IPS-18c (cell line): ENCODE results near the gene NCS1.

Experiments
- H3K4me3 ChIP-seq: 2 replicates; pipeline ENCODE4 v1.7.0; 2013; ENCODE audit warnings: low read depth, mild to moderate bottlenecking, low read length, moderate library complexity; ENCODE audit not compliant: insufficient read depth
- H3K9me3 ChIP-seq: one replicate; pipeline ENCODE4 v1.6.1; 2013; ENCODE audit warnings: mild to moderate bottlenecking, low read length, moderate library complexity; ENCODE audit not compliant: control insufficient read depth, insufficient read depth

Gene NCS1

DNA sequence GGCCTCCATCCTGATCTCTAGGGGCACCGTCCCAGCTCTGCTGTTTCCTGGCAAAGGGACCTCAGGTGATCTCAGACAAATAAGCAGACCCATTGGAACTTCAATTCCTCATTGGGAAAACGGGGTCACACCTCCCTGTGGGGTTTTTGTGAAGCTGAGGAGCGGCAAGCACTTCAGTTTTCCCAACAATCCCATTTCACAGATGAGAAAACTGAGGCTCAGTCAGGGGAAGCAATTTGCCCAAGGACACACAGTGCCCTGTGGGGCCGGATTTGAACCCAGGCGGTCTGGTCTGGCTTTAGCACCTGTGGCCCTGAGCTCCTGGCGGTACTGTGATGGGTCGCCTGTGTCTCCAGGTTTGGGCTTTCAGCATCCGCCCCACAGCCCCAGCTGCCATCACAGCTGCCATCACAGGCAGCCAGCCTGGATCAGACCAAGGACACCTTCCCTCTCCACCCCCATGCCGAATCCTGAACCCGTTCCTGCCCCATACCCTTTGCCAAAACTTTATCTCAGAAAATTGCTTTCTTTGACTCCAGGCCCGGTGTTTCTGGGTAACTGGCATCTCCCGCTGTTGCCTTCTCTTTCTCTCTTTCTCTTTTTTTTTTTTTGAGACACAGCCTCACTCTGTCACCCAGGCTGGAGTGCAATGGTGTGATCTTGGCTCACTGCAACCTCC, 26.4 kb downstream of the NCS1 start:
- Histone ChIP-seq H3K9me3 (no peaks in the 10 kb centered on the region), H3K4me3 (no peak overlapping the region)

DNA sequence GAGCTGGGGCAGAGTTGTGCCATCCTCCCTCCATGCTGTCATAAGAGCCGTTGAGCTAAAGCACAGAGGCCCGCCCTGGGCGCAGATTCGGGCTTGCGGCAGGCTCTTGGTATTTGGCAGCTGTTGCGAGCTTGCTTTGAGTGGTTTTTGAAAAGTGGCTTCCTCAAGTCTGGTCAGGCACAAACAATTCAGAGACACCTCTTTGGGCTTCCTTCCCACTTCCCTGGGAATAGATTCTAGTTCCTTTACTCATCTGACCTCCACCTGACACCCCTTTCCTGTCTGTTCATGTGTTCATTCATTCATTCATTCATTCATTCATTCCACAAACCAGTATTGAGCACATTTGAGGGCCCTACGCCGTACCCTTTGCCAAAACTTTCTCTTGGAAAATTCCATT, 27.4 kb downstream of the NCS1 start:
- no peak overlapping the region for H3K4me3 ChIP-seq
- no peaks in the 10 kb centered on the region for H3K9me3 ChIP-seq

DNA sequence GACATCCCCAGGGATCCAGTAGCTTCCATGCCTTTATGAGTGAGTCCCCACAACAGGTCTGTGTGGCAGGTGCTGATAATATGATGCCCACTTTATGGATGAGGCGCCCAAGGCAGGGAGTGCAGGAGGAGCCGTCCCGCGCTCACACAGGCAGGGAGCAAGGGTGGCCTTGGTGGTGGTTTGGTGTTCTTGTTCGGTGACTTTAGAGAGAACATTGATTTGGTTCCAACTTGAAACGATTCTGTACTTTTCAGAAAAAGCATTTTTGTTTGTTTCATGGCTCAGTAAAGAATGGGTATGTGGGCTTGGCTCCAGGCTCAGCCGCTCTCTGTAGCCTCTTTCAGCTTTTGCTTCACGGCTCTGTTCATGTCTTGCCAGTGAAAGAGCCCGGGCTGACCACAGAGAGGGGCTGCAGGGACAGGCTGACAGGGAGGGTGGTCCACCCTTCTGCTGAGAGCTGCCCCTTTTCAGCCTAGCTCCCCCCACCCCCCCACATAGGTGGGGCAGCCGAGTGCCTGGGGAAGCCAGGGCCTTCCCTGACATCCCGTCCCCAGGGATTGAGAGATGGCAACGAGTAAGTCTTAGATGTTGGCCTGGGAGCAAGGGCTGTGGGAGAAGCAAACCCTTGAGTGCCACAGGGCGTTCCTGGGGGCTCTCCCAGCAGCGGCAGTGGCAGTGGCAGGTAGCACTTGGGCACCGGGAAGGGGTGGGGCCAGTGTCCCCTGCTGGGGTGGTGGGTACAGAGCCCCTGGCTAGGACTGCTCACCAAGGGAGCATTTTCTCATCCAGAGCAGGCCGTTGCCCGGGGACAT, 28.0 kb downstream of the NCS1 start:
- H3K9me3 ChIP-seq: no peaks in the 10 kb centered on the region
- no peak overlapping the region for H3K4me3 ChIP-seq

GRCh38 chr9:130201399-130201873, 29.2 kb downstream of the NCS1 start:
- H3K9me3 ChIP-seq: no peaks in the 10 kb centered on the region
- no peak overlapping the region for H3K4me3 ChIP-seq

GRCh38 chr9:130201974-130202373, 29.8 kb downstream of the NCS1 start:
- no peaks in the 10 kb centered on the region for H3K9me3 ChIP-seq
- no peak overlapping the region for H3K4me3 ChIP-seq

- Histone ChIP-seq H3K9me3 (no peaks in the 10 kb centered on the region), H3K4me3 (no peak overlapping the region)
Observed at GRCh38 chr9:130204341-130204740, 32.1 kb downstream of the NCS1 start.

- Histone ChIP-seq H3K9me3 (no peaks in the 10 kb centered on the region), H3K4me3 (no peak overlapping the region)
Observed at GRCh38 chr9:130204959-130205358, 32.8 kb downstream of the NCS1 start.

DNA sequence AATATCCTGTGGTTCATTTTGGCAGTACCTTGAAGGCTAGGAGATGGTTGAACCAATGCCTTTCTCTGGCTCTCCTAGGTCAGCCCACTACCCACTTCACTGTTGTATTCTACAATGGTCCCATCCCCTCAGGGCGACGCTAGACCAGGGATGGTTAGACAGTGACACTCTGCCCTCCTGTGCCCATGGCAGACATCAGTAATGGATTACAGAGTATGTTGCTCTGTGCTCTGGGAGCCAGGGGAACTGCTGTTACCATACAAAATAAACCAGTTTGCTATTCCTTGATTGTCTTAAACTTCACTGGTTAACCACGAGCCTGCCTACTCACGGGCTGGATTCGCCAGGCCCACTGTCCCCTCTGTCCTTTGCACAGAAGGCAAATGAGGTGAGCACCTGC, 33.7 kb downstream of the NCS1 start:
- Histone ChIP-seq H3K4me3 (no peak overlapping the region), H3K9me3 (no peaks in the 10 kb centered on the region)

DNA sequence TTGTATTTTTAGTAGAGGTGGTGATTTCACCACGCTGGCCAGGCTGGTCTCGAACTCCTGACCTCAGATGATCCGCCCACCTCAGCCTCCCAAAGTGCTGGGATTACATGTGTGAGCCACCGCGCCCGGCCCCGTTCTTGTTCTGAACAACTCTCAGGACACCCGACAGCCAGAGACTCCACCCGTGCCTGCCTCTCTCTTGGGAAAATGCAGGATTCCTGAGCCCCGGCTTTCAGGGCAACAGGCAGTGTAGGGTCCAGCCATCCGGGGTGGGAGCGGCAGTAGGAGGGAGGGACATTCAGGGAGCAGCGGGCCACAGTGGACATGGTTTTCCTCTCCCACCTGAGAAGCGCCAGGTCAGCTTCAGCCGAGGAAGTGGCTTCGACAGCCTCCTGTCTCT, 34.4 kb downstream of the NCS1 start:
- Histone ChIP-seq H3K9me3 (no peaks in the 10 kb centered on the region), H3K4me3 (no peak overlapping the region)

DNA sequence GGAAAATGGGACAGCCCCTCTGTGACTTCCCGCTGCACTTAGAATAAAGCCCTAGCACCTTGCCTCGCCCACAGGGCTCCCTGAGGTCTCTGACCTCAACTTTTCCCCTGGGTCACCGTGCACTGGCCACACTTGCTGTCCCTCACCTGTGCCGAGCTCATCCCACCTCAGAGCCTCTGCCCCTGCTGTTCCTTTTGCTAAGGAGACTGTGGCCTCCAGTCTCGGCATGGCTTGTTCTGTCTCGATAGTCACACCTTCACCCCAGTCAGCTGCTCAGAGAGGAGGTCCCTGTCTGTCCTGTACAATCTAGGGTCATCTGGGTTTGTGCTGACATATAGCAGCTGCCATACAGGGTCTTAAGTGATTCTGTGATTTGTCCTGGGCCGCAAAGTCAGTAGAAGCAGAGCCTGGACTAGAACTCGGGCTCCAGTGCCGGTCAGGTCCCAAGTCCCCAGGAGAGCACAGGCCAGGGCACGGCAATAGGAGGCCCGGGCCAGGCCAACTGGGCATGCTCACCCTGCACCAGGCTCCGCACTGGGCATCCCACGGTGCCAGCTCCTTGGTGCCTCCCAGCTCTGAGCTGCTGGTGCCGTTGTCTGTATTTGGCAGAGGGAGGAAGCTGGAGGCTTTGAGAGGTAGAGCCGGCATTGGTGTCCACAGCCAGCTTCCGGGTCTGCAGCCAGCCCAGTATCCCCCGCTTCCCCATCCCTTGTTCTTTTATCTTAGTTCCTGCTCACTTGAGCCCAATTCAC, 35.2 kb downstream of the NCS1 start:
- Histone ChIP-seq H3K9me3 (no peaks in the 10 kb centered on the region), H3K4me3 (no peak overlapping the region)

DNA sequence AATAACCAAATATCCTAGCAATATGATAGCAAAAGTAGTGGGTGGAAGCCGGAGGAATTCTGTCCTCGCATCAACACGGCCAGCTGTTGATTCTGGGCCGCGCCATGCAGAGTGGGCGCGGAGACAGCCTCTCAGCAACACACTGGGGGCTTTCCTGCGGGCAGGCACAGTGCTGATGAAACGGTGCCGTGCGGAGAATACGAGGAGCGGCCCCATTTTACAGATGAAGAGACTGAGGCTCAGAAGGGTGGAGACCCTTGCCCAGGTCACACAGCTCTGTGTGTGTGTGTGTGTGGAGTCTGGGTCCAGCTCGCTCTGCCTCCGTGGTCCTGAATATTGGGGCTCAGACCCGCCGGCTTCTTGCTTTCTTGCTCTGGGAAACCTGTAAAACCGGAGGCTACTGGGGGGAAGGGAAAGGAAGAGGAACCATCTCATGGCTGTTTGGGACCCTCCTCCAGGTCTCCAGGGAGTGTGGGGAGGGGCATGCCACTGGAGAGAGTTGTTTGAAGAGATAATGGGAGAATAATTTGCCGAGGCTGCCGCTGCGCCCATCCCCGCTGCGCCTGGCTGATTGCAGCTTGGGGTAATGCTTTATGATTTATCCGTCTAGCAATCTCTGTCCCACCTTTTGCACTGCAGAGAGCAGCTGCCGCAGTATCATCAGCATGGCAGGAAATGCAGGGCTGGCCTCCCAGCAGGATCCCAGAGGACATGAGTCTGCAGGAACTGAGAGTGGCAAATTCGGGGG, 36.6 kb downstream of the NCS1 start:
- Histone ChIP-seq H3K4me3 (no peak overlapping the region), H3K9me3 (no peaks in the 10 kb centered on the region)

- Histone ChIP-seq H3K4me3 (no peak overlapping the region), H3K9me3 (no peaks in the 10 kb centered on the region)
Observed at GRCh38 chr9:130209422-130209821, 37.2 kb downstream of the NCS1 start.

- Histone ChIP-seq H3K4me3 (no peak overlapping the region), H3K9me3 (no peaks in the 10 kb centered on the region)
Observed at GRCh38 chr9:130211548-130212226, 39.5 kb downstream of the NCS1 start.

GRCh38 chr9:130212543-130213297, 40.5 kb downstream of the NCS1 start:
- H3K4me3 ChIP-seq: no peak overlapping the region
- no peaks in the 10 kb centered on the region for H3K9me3 ChIP-seq

DNA sequence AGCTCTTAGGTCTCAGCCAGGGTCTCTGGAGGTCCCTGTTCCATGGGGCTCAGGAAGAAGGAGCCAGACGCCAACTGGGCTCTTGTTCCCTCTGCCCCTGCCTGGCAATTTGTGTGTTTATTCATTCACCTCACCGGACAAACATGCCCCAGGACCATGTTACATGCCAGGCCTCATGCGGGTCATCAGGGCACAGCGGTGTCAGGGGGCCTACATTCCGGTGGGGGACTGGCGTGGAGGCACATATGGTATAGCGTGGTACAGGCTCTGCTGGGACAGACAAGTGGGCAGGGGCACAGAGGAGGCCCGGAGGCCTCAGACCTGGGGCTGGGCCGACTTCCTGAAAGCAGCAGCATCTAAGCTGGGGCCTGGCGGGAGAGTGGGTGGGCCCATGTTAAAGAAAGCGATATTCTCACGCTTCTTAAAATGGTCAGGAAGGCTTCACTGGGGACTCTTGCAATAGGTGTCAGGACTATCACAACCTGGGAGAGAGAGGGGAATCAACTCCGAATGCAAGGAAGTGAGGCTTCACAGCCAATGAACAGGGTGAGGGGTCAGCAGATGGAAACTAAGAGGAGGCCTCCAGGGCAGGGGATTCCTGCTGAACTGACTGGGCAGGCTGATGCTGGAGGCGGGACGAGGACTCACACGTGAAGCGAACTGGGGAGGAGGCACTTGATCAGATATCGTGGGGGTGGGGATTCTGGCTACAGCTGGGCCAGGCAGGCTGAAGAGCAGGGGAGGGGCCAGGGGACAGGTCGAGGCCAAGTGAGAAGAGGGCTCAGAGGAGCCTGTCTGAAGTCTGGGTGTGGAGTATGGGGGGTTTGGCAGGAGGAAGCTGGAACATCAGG, 41.9 kb downstream of the NCS1 start:
- H3K9me3 ChIP-seq: no peaks in the 10 kb centered on the region
- no peak overlapping the region for H3K4me3 ChIP-seq
